Measurements from ENCODE around the gene GTF3A.
"Not testable (repeated sequence)": the region's sequence is repeated elsewhere in the genome, so short reads cannot be mapped to it uniquely, and the experiment has no call there.

The GTF3A gene

DNA sequence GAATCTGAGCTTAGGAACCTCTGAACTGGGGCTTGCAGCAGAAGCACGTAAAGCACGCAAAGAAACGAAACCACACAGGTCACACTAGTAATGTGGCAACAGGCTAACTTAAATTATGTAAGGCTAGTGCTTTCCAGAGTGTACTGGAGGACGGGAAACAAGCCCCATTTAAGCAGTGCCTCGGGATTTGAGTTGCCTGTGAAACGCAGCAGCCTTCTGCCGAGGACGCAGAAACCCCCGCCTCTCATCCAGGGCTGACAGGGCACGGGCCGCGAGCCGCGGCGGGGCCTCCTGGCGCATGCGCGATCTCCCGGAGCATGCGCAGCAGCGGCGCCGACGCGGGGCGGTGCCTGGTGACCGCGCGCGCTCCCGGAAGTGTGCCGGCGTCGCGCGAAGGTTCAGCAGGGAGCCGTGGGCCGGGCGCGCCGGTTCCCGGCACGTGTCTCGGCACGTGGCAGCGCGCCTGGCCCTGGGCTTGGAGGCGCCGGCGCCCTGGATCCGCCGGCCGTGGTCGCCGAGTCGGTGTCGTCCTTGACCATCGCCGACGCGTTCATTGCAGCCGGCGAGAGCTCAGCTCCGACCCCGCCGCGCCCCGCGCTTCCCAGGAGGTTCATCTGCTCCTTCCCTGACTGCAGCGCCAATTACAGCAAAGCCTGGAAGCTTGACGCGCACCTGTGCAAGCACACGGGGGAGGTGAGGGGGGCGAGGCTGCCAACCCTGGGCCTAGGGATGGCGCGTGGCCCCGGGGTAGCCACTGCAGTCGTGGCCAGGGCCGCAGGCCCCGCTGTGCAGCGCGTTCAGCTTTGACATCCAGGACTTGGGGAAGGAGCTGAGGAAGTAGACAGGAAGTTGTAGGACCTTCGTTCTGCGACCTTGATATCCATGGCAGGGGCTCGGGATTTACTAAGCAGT, at the start of gene GTF3A:
TSS of gene GTF3A (plus strand) at position 374 of the 912 bp plus-strand sequence.
- peak; percentile 94 for DNase-seq

DNA sequence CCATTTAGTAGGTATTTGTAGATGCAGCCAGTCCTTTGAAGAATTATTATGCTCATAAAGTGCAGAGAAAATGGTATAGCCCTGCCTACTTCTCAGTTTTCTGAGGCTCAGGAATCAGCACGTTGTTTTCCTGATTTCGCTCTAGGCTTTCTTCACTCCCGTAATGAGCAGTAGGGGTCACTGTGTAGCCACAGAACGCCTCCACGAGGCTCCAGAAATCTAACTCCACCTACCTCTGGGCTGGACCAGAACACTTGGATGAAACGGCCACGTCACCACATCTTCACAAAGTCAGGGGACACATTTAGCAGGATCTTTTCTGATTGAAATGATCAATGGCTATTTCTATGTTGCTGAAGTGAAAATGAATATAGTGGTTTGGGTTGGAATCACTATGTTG, 49.8 kb upstream of the GTF3A start:
- peak; percentile 64 for DNase-seq

DNA sequence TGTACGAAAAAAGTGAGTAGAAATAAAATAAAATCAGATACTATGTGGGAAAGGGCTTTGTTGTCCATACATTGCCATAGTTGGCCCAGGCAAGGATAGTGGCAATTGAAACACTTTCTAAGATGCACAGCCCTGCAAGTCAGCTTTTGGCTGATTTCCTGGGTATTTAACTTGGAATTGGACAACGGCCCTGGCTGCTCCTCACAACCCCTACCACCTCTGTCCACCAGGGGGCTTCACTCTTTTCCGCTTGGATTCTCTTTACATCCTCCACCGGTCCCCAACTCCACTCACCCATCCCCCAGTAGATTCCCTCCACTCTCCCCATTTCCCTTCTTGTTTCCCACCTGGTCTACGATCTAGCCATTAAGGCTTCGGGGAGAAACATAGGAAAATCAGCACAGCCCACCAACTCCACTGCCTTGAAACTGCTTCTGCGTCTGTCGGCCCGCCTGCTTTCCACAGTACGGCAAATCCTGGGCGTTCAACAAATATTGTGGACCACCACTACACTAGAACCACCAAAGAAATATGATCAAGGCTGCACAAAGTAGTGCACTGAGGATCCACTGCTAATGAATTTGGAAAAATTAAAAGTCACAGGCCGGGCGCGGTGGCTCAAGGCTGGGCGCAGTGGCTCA, 48.6 kb upstream of the GTF3A start:
- peak; percentile 66 for DNase-seq

DNA sequence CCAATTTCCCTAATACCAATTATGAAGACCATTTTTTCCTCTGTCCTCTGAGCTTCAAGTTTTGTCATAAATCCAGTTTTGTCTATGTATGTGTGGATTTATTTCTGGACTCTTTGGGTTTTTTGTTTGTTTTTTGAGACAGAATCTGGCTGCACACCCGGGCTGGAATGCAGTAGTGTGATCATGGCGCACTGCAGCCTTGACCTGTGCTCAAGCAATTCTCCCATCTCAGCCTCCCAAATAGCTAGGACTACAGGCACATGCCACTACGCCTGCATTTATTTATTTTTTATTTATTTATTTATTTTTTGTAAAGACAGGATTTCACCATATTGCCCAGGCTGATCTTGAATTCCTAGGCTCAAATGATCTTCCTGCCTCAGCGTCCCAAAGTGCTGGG, 45.3 kb upstream of the GTF3A start:
- DNase-seq = no peak

DNA sequence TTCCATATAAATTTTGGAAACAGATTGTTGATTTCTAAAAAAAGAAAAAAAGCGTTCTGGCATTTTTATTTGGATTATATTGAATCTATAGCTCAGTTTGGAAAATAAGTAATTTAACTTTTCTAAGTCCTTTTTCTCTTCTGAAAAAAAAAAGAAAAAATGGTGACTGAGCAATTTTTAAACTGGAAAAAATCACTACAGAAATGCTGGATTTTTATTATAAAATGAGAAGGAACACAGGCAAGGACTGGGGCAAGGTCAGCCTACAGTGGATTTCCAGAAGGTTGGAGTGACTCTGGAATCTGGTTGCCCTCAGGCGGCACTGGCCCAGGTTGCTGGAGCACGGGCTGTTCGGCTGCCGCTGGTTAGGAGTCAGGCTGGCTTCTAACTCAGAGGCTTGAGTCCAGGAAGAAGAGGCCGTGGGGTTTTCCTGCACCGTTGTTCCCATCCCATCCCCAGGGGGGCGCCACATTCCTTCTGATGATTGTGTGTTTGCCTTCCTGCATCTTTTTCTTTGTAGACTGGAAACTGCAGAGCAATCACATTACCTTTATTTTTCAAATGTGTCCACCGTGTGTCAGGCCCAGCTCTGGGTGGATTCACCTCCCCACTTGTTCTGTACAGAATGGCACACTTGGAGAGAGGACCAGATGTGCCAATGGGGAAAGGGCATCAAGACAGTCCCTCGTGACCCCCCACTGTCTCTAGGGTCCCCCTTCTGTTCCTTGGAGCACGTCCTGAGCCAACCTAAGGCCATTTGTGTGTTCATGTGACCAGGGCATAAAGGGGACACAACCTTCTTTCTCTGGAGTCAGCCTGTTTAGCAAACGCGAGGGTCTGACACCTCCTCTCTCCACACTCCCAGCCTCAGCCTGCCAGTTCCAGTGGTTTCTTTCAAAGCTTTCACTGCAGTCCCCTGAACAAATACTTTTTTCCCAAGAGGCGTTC, 44.5 kb upstream of the GTF3A start:
- peak; percentile 69 for DNase-seq

DNA sequence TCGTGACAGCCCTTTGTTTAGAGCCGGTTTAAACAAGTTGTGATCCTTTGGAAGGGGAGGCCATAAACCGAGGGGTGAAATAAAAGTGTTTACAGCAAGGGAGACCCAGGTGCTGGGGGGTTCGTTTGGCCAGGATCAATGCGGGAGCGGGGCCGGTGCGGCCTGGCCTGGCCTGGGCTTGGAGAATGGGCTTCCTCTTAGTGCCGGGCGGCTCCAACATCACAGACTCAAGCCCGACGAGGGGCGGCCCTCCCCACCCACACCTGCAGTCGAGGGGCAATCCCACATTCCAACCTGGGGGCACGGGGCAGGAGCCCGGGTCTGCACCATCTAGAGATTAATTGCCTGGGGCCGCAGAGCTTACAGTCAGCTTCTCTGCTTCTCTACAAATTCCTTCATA, 42.8 kb upstream of the GTF3A start:
- no peak for DNase-seq

DNA sequence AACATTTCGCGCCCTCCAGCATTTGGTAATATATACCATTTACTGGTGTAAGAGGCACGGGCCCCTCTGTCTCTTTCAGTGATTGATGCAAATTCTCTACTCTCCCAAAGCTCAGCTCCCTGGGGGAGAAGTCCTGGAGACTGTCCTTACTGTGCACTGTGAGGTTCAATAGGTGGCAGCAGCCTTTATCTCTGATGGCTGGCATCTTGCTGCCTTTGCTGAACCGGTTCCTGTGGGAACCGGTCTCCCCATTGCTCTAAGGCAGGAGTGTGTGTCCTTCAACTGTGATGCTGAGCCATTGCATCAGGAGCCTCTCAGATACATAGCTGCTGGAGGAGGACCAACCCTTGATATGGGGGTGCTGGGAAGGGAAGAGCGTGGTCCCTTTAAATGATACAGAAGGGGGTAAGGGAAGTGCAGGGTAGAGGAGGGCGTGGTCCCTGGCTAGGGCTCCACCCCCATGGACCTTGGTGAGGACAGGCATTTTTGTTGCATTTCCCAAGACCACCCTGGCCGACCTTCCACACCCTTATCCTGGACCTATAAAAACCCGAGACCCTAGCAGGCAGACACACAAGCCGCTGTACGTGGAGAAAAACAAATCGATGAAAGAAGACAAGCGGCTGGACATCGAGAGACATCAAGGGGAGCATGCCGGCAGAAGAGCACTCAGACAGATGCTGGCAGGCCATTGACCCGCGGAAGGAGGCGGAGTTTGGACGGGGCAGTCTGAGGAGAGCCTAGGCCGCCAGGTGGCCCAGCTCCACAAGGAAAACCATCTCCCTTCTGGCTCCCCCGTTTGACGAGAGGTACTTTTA, 41.1 kb upstream of the GTF3A start:
- DNase-seq = no peak

DNA sequence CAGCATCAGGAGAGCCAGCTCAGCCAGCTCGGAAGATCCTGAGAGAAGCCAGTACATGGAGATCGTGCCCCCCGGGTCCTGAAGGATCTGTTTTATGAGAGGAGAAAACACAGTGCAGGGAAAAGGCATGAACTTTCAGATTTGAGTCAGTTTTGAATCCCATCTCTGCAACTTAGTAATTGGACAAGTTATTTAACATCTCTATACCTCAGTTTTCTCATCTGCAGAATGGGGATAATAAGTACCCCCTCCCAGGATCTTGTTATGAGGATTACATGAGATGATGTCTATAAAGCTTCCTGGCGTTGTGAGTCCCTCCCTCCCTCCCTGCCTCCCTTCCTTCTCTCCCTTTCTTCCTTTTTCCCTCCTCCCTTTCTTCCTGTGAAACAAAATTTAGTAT, 40.1 kb upstream of the GTF3A start:
- DNase-seq = no peak

DNA sequence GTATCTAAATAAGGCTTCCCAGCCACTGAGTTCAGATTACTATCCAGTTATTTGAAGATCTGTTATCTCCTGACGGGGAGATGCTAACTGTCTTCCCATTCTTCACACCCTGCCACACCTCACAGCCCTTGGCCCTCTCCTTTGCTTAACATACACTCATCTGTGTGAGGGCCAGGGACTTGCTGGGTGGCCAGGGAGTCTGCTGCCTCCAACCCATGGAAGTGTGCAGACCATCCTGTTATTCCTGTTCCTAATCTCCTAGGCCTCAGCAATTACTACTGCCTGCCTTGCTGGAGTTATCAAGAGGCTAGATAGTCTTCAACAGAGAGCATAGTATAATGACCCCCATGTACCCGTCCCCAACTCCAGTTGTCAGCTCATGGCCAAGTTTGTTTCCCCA, 36.2 kb upstream of the GTF3A start:
- no peak for DNase-seq

DNA sequence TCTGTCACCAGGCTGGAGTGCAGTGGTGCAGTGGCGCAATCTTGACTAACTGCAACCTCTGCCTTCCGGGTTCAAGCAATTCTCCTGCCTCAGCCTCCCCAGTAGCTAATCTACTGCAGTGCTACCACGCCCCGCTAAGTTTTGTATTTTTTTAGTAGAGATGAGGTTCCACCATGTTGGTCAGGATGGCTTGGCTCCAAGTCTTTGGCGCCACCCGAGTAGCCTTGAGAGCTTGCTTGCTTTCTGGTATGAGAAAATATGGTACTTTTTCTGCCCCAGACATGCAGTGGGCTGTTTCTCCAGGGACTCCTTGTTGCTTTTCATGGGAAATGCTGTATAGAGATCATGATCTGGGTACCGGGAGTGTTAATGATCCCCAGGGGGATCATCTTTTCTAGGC, 34.5 kb upstream of the GTF3A start:
- DNase-seq = no peak

DNA sequence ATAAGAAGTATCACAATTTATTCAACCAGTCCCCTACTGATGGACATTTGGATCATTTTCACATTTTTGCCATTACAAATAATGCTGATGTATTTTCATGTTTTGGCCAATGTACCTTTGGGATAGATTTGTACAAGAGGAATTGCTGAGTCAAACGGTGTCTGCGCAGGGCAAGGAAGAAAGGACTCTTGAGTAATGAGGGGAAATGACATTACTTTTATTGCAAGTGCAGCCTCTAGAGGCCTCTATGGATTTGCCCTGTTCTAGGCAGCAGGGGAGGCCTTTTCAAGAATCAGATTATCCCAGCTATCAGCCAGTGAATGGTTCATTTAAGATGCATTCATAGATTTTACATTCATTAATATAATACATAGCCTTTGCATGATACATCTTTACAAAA, 32.9 kb upstream of the GTF3A start:
- no peak for DNase-seq

DNA sequence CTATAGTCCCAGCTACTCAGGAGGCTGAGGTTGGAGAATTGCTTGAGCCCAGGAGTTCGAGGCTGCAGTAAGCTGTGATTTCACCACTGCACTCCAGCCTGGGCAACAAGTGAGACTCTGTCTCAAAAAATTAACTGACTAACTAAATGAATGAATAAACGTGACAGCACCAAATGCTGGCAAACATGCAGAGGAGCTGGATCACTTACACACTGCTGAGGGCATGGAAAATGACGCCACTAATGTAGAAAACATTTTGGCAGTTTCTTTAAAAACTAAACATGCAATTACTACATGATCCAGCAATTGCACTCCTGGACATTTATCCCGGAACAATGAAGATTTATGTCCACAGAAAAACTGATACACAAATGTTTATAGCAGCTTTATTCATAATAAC, 31.3 kb upstream of the GTF3A start:
- no peak for DNase-seq

DNA sequence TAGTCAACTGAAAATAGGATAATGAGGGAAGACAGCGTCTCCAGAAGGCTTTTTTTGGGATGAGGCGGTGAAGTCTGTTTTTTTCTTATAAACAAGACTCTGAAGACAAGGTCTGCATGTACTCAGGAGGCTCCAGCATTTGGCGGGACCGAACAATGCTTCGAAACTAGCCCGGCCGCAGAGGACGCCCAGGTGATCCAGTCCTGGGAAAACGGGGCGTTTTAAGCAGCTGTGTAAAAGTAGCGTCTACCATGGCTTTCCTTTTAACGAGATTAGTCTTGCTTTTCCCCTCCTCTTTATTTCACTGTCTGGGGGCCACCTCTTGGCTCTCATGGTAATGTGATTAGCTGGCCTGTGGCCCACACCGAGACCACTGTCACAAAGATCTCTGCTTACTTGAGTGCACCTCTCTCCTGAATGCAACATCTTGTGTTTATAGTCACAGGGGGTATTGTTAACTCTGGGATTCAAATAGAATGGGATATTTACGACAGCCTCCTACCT, 29.4 kb upstream of the GTF3A start:
- no peak for DNase-seq

DNA sequence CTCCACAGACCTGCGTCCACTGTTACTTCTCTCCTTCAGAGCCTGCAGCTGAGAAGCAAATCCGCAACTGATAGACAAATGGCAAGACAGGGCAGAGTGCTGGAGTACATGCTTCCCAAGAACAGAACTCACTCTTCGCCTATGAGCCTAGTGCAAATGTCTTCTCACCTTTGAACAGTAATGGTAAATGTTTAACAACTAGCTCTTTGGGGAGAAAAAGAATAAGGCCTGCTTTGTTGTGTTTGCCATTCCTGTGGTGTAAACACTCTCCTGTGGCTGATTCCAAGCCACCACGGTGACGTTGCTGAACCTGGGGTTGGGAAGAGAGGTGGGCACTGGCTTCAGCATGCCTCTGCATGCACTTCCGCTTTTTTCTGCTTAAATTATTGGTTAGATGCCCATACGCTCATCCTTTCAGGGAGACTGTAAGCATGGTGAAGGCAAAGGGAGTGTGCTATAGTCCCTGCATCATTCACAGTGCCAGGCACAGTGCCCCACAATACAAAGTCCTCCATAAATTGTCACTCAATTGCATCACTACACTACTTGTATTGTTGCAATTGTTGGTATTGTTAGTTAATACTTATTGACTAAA, 28.1 kb upstream of the GTF3A start:
- no peak for DNase-seq

DNA sequence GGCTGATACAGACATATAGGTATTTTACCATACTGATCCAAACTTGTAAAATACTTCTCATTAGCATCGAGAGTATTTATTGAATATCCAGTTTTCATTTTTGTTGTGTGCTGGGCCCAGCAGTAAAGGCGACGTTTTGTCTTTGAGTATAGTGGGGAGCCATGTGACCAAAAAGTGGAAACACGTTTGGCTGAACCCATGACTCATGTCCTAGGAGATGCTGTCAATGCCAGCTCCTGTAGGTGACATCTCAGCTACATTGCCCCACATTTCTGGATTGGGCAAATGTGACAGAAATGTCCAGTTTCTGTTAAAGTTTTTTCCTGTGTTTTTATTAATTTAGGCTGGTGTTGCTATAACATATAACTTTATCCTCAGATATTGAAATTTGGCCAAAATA, 26.1 kb upstream of the GTF3A start:
- no peak for DNase-seq

DNA sequence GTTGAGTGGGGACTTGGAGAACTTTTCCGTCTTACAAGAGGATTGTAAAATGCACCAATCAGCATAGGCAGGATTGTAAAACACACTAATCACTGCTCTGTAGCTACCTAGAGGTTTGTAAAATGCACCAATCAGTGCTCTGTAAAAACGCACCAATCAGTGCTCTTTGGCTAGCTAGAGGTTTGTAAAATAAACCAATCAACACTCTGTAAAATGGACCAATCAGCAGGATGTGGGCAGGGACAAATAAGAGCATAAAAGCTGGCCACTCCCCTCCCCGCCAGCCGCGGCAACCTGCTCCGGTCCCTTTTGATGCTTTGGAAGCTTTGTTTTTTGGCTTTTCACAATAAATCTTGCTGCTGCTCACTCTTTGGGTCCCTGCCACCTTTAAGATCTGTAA, 24.0 kb upstream of the GTF3A start:
- not testable (repeated sequence) for DNase-seq

DNA sequence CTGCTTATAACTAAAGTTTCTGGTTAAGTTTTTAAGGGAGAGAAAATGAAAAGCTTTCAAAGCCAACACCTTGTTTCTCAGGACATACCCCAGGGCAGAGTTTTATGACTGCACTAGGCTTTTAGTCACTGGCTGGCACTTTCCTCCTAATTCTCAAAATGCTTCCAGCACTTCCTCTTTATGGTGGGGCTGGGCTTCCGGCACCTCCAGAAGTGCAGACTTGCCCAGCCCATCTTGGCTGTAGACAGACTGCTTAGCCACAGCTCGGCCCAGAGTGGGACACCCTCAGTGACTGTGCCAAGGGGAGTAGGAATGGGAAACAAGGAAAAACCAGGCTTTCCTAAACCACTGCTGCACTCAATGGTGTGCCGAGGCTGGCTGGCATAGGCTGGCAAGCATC, 23.2 kb upstream of the GTF3A start:
- no peak for DNase-seq

DNA sequence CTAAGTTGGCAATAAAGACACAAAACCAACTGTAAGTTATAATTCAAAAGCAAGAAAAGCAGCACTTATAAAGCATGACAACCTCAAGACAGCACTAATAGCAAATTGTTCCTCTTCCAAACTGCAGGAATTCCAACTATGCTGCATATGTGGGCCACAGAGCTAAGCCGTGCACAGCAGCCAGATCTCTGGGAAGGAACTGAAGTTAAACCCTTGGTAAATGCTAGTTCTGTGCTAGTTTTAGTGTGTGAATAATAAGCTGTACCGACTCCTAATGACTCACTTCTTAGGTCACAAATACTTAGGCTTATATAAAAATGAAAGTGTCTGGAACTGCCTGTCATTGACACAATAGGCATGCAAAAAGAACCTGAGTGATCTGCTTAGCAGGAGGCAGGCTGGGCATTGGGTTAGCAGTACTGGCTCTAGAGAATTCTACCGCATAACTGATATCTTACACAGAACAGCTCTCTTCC, 21.2 kb upstream of the GTF3A start:
- DNase-seq = peak; percentile 36

DNA sequence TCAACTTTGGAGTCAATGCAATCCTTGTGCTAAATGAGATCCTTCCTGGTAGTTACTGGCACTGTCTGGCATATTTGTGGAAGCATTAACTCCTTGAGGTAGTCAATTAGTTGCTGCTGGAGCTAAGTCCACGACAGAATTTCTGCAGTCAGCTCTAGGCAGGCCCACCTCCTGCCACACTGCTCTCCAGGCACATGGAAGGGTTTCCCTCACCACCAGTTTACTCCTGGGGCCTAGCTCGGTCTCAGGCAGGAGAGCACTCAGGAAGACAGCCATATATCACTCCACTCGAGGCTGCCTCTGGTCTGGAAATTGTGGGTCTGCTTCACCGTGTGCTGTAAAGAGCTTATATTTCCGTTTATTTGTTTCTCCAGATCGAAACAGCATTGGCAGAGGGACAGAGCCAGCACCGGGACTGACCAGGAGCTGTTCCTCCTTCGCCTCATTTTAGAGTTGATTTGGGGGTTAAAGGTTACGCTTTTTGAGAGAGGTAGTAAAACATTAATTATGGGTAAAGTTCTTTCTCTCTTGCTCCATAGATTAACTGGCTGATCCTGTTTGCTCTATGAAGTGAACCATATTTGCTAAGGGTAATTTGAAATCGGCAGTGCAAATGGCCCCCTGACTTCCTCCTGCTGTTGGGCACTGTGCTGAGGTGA, 20.6 kb upstream of the GTF3A start:
- DNase-seq = no peak

DNA sequence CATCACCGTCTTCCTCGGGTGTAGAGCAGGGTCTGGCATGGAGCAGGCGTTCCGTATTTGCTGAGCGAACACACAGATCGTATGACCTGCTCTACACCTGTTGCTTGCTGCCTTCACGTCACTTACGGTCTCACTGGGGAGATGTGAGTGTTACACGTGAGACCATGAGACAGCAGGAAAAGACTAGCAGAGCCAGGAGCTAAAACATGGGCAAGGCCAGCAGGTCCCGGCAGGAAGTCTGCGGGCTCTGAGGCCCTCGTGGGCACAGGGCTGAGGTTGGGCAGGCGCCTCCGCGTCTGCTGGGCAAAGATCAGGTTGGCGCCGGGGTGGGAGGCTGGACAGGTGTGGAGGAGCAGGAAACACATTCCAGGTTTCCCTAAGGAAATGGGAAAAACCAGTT, 19.7 kb upstream of the GTF3A start:
- no peak for DNase-seq

DNA sequence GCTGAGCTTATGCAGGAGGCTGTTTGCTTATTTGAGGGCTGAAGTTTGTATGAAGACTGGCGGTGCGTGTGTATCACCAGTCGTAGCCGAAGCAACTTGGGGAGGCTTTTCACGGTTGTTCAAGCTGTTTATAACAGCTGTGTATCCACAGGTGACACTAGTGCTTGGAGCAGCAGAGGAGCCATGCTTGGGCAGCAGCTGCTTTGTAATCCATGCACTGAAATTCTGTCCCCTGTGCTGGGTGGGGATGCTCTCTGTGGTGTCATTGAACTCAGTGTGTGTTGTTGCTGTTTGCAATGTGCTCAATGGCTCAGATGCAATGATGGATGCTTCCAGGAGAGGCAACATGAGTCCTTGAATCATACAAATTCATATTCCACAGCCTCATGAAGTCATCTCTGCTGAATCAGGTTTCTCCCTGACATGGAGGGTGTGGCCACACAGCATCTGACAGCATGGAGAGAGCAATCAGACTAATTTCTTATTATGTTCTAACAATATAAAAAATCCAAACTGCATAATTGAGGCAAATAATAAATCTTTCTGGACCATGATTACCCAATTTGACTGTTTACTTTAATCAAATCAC, 18.8 kb upstream of the GTF3A start:
- DNase-seq = no peak
